ENCODE measurements around the gene NLGN4Y. TPM values are rescaled to one million over a fixed set of nuclear protein-coding genes. Genes with fewer than 3 reads are reported as not detected.

The NLGN4Y gene
- total RNA-seq, 1 experiment from 2014 or later = not detected

DNA sequence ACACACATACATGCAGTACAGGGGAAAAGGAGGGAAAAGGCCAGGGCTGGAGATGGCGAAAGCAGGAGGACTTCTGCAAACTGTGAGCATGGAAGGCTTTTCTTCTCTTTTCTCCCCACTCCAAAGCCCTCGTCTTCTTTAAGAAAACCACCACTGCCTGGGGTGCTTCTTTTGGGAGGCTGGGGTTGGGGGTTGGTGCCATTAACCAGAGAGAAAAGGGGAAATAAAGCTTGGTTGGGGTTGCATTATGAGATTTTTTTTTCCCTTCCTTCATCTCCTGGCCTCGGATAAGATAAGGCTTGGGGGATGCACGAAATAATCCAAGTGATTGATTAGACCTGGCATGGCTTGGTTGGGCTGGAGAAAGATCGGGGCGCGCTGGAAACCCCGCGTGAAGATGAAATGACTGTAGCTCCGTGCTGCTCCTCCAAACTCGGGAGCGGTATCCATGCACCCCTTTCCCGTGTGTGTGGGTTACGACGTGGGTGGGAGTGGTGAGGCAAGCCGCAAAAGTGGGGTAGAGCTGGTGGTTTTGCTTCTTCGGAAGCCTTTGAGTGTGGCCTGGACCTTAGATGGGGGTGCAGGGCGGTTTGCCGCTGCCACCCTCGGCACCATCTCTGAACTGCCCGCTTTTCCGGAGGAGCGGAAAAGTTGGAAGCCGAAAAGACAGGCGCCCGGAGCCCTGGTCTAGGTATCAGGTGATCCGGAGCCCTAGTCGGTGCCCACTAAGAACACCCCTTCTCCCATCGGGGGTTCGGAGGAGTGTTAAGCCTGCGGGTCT, 648 bp upstream of the NLGN4Y start:
- TF ChIP-seq, protein P1, sequence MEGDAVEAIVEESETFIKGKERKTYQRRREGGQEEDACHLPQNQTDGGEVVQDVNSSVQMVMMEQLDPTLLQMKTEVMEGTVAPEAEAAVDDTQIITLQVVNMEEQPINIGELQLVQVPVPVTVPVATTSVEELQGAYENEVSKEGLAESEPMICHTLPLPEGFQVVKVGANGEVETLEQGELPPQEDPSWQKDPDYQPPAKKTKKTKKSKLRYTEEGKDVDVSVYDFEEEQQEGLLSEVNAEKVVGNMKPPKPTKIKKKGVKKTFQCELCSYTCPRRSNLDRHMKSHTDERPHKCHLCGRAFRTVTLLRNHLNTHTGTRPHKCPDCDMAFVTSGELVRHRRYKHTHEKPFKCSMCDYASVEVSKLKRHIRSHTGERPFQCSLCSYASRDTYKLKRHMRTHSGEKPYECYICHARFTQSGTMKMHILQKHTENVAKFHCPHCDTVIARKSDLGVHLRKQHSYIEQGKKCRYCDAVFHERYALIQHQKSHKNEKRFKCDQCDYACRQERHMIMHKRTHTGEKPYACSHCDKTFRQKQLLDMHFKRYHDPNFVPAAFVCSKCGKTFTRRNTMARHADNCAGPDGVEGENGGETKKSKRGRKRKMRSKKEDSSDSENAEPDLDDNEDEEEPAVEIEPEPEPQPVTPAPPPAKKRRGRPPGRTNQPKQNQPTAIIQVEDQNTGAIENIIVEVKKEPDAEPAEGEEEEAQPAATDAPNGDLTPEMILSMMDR (conservative IDR thresholded peaks at IDR 0.05) = no peak
- Histone ChIP-seq H2AK5ac (ENCODE audit: insufficient read length, low read length) (no peak overlapping the region), H3K9me3 (ENCODE audit: control insufficient read depth, low read depth, low read length) (no peaks in the 10 kb centered on the region), H2AFZ (ENCODE audit: low read length) (no peak overlapping the region), H3K27ac (ENCODE audit: insufficient read length, low read depth, low read length) (no peak overlapping the region), H3K9ac (ENCODE audit: extremely low read depth, insufficient read length, low read length) (no peak overlapping the region), H3K23me2 (ENCODE audit: insufficient read length, low read depth, low read length, poor library complexity, severe bottlenecking) (no peaks in the 10 kb centered on the region), H3K4me2 (ENCODE audit: insufficient read depth, insufficient read length, low read length) (no peak overlapping the region), H2BK12ac (ENCODE audit: insufficient read length, low read depth, low read length) (no peak overlapping the region), H3T11ph (ENCODE audit: low read length) (no peak overlapping the region), H3K18ac (ENCODE audit: insufficient read length, low read depth, low read length) (no peak overlapping the region), H4K5ac (ENCODE audit: insufficient read length, low read depth, low read length) (no peak overlapping the region), H4K91ac (ENCODE audit: insufficient read length, low read depth, low read length) (no peak overlapping the region), H4K8ac (replicated peaks; ENCODE audit: insufficient read length, low read depth, low read length) (no peak overlapping the region), H3K4me1 (ENCODE audit: insufficient read depth, low read length) (no peaks in the 10 kb centered on the region), H3K79me2 (ENCODE audit: insufficient read depth, low read length) (no peaks in the 10 kb centered on the region), H2BK20ac (ENCODE audit: low read depth, low read length, poor library complexity, severe bottlenecking) (no peak overlapping the region), H2BK15ac (ENCODE audit: low read depth, low read length) (no peak overlapping the region), H3K56ac (ENCODE audit: insufficient read length, low read depth, low read length) (no peak overlapping the region), H2BK5ac (ENCODE audit: insufficient read length, low read length) (no peak overlapping the region), H3K14ac (ENCODE audit: insufficient read depth, low read length) (no peak overlapping the region), H2BK120ac (ENCODE audit: low read depth, low read length, poor library complexity, severe bottlenecking) (no peak overlapping the region), H4K20me1 (ENCODE audit: control insufficient read depth, insufficient read depth, insufficient read length) (no peaks in the 10 kb centered on the region), H3K23ac (ENCODE audit: insufficient read length, low read depth, low read length) (no peak overlapping the region), H3K79me1 (ENCODE audit: insufficient read depth, low read depth, low read length, poor library complexity, severe bottlenecking) (no peaks in the 10 kb centered on the region), H3K4ac (ENCODE audit: low read depth, low read length) (no peak overlapping the region), H3K27me3 (ENCODE audit: insufficient read depth, low read length) (no peaks in the 10 kb centered on the region)
- no peaks in the 10 kb centered on the region for H3K27me3 Mint-ChIP-seq (ENCODE audit: low read depth)
- no CpG with 5 or more reads among the region's 31 CpGs for WGBS (ENCODE audit: extremely low coverage, insufficient read length, low lambda C conversion rate)
- DNase-seq = no peak
- no peaks in the 10 kb centered on the region for H3K36me3 Mint-ChIP-seq (ENCODE audit: insufficient read depth in 1 of 3, low read depth in 3 of 3)
- no peak overlapping the region for H3K27ac Mint-ChIP-seq
- H3K9me3 Mint-ChIP-seq = no peaks in the 10 kb centered on the region
- H3K4me1 Mint-ChIP-seq = no peaks in the 10 kb centered on the region
- H3K4me3 Mint-ChIP-seq = no peak overlapping the region

All from H9 (cell line).